GM19463 (cell line): ENCODE measurements around the gene GUCY1A2.

Experiments
- ATAC-seq: cut with Tn5 transposase; IDR thresholded peaks from one replicate; pipeline ENCODE4 v1.9.1; 2021; ENCODE audit warnings: mild to moderate bottlenecking, moderate library complexity; ENCODE audit not compliant: unreplicated experiment

The GUCY1A2 gene

DNA sequence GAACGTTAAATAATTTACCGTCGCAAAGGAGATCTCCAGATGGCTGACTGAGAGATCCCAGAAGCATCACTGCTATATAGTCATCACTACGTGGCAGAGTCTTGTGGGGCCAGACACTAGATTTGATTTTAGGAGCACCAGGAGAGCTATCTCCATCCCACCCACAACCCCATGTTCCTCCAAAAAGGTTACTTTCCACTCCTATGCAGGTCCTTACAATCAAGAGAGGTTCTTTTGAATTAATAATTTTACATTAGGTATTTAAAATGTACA lies 19.4 kb downstream of the GUCY1A2 start:
- no peak for ATAC-seq

DNA sequence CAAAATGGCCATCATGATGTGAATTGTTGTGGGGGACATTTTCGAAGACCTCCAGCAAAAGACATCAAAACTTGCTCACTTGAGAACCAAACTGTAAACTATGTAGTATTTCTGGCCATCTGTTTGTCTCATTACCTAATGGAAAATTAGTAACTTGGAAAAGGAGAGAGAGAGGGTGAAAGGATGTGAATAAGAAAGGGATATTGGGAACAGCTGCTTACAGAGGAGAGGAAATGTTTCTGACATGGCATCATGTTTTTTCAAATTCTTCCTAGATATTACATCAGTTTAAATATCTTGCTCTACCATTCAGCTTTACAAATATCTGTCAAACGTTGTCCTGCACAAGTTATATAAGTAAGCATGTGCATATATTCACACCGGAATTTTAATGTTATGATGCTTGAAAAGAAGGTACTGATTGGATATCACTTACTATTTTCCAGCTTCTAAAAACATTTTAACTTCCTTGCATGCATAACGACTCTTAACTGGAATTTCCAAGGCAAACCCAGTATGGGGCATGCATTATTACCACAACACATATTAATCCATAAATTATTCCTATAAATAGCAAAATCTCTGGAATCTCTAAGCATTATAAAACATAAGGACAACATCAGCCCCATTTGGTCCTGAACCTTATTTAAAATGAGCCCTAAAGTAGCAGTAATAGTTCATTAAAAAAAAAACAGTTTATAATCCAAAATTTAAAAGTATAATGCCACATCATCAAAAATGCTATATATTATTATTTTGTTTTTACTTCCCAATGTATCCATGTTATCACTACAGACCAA lies 20.0 kb downstream of the GUCY1A2 start:
- no peak for ATAC-seq

DNA sequence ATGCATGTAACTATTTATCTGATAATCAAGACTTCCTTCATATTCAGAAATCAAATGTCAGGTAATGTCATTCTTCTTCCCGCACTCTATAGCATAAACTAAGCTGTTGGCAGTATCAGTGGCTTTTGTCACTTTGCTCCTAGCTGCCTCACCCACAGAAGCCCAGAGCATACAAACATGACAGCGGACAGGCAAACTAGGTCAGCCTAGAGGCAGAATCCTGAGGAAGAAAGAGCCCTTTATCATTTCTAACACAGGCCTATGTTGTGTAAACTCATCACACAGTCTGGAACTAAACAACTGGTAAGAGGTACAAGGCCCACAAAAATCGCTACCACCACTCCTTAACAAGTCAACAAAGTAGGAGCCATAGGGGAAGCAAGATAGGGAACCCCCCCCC lies 21.0 kb downstream of the GUCY1A2 start:
- ATAC-seq, result no peak

DNA sequence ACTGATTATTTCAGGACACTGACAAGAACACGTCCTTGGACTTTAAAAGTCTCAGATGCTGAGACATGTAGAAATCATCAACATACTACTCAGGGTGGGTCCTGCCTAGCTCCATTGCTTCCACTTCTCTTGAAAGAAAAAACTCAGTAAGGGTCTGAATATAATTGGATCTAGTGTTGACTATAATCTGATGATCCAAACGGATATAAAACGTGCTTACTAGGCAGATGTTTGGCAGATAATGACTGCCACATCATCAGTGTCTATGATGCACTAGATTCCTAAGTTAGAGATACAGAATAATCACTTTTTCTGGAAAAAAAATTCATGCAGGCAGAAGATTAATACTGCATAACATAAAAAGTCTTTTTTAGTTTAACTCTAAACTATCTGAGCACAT lies 21.6 kb downstream of the GUCY1A2 start:
- ATAC-seq, result no peak

DNA sequence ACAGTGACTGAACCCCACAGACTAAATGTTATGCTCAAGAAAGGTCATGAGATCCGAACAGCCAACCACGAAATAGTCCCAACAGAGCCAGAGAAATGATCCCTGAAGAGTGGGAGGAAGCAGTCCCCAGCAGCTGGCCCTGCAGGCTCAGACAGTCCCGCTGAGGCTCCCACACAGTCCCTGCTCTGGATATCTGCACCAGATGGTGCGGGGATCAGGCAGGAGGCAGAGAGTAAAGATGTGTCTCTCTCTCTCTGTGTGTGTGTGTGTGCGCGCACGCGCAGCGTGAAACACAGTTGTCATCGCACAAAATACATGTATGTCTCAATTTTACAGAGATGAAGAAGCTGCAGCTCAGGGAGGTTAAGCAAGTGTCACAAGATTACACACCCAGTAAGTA lies 27.9 kb downstream of the GUCY1A2 start:
- no peak for ATAC-seq

DNA sequence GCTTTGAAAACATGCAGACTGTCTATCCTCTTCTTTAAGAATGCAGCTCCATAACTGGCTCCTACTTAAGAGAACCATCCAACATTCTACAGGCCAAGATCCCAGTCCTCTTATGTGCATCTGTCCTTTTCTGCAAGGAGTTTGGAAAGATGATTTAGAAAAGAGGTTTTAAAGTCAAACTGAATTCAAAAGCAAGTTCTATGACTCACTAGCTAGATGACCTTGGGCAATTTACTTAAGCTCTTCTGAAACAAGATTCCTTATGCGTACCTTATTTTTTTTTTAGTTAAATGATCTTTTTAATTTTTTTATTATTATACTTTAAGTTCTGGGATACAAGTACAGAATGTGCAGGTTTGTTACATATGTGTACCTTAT lies 29.2 kb downstream of the GUCY1A2 start:
- ATAC-seq, result no peak

DNA sequence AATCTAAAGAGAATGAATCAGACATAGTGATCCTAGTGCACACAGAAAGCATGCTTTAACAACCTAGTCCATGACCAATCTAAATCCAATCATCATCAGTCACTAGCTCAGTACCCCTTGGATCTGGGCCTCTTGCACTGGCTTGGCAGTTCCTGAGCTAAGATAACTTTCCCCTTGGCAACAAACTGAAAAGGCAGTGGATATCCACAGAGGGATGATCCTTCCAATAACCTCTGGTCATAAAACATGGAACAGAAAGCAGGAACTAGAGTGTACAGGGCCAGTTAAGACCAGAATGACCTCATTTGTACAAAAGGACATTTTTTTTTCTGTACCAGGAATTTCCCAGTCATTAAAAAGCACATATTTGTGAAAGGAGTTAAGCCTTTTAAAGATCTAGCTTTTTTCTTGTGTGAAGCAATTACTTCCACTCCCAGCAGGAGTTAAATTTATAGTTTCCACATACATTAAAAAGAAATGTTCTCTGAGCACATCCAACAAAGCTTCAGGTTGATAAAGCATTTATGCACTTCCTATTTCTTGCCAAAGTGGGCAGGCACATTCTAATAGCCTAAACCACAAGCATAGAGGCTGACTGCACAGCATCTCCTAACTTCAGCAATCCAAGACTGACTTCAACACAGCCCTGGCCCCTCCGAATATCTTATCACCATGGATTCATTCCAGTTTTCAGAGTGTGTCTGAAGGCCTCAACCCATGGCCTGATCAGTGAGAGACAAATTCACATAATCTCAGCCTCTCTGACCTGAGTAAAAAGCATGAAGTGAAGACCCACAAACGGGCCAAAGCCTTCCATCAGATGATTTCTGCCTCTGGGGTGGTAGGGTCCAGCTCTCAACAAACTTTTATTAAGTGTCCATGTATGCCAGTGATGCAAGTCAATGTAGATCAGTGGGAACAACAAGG lies 29.9 kb downstream of the GUCY1A2 start:
- ATAC-seq, result no peak

DNA sequence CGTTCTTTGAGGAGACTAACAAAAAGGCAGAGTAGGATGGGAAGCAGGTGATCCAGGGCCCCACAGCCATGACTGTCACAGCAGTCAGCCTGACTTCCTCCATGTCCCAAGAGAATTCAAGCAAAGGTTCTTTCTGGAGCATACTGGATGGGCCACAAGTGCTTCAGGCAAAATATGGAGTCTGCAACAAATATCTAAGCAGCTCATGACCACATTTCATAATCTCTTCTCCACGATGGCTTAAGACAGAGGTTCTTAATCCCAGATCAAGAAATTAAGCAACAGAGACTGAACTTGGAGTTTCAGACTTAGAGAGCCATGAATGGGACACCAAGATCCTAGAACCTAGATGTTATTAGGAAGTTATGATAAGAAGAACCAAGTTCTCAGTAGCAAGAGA lies 31.6 kb downstream of the GUCY1A2 start:
- ATAC-seq, result no peak

DNA sequence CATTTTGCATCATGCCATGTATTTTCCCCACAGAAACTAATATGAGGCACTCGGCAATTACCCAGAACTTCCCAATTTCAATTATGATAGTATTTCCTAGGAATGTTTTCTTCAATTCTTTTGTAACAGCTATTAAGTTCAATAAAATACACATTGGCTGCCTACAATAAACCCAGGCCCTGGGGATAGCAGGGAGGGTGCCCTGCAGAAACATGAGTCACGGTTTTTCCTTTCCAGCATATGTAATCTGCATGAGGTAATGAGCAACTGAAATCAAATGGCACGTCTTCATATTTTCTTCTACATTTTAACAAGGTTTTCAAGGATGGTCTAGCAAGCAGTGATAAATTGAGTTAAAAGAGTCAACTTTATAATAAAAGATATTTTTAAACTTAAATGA lies 32.0 kb downstream of the GUCY1A2 start:
- no peak for ATAC-seq

DNA sequence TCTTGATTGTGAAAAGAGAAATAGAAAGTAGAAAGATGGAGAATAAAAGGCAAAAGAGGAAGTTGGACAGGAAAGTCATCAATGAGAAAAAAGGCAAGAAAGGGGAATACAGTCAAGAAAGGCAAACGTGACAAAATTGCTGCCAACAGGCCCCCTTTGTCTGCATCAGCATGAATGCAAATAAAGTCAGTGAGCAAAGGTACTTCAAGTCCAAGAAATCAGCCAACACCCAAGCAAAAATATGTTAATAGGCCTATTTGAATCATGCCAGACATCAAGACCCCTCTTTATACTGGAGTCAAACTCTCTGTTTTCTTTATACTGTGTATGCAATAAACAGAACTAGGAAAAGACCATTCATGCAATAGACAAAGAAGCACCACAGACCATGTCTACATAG lies 34.3 kb downstream of the GUCY1A2 start:
- no peak for ATAC-seq

DNA sequence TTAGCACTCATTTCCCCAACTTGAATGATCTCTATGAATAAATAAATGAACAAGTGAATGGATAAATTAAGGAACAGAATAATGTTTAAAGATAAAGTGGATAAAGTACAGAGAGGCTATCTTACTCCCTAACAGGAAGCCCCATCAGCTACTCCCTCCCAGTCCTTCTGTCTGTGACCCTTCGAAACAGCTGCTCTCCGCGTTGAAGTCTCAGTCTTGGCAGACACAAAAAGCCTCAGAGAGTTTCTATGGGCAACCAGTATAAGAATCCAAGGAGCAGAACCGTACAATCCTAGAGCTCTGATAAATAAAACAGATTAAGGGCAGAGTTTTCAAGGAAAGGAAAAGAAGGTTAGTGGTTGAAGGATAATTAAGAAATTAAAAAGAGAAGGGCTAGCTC lies 35.0 kb downstream of the GUCY1A2 start:
- ATAC-seq, result no peak

DNA sequence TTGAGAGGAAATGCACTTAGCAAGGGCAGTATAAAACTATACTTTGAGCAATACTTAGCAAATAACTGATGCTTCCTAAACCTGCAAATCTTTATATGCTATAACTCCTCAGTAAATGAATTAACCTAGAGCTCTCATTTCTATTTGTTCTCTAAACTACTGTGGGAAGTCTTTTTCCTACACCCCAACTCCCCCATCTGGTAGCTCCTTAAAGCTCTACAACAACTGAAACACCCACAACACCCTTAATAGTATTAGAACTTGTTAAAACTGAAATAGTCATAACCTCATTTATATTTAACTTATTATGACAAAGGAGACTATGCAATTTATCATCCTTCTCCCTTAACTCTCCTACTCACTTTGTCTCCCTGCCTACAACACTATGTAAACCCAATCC lies 43.4 kb downstream of the GUCY1A2 start:
- ATAC-seq, result no peak

DNA sequence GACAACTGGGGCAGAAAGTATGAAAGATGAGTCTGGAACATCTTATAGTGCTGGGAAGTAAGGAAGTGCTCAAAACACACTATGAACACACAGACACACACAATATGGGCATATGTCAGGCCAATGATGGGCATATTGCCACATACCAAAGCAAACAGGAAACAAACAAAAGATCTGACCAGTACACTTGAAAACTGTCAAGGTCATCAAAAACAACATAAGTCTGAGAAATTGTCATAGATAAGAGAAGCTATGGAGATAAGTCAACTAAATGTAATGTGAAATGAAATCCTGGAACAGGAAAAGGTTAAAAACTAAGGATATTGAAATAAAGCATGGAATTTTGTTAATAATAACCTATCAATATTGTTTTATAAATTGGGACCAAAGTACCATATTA lies 46.4 kb downstream of the GUCY1A2 start:
- no peak for ATAC-seq

DNA sequence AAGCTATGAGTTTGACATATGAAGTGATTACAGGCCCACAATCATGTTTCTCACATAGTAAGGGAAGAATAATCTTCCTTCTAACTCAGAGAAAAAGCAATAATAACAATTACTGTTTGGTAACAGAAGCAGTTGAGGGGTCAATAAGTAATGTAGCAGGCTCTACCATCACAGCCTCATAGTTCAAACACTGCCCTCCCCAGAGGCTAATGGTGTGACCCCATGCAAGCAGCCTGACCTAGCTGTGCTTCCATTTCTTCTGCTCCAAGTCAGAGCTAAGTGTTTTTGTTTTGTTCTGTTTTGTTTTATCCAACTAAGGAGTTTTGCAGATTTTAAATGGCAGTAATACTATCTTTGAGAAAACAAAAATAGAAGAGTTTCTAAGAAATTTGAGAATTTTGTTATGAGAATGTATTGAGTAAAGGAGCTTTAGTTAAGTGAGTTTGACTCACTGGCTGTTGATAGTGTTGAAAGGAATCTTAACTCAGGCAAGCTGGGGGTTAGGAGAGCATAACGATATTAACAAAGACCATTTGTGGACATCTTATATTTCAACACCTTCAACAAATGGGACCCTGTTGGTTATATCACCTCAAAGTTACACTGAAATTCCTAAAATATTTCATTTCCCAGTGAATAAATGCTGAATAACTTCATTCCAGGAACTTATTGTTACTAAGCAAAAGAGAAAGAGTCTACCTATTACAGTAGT lies 48.5 kb downstream of the GUCY1A2 start:
- ATAC-seq, result no peak

DNA sequence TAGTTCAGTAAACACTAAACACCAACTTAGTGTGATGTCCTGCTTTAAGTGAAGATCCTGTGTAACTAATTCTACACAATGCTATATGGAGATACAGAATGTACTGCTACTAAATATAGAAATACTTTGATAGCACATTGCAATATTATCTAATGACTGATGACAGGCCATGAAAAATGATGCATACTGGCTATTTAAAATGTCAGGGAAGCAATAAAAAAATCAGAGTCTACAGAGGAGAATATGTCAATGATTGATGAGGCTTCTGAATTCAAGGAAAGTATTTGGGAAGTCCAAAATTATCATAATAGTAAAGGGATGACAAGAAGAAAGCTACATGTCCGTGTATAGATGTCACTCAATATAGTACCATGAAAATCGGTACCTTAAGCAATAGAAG lies 55.3 kb downstream of the GUCY1A2 start:
- ATAC-seq, result no peak

DNA sequence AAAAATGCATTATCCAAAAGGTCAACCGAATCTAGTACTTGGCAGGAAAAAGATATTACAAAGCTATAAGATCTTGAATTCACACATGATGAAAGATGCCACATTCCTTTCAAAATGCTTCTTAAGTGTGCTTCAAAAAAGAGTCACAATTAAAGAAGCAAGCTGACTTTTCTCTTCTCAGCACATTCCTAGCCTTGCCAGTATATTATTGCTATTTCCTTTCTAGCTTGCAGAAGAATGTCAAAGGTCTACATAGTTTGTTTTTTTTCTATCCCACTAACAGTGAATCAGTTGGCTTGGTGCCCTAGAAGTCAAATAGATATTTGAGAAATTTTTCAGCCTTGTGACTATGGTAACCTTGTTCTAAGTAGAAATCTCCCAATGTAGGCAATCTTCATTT lies 56.8 kb downstream of the GUCY1A2 start:
- no peak for ATAC-seq

DNA sequence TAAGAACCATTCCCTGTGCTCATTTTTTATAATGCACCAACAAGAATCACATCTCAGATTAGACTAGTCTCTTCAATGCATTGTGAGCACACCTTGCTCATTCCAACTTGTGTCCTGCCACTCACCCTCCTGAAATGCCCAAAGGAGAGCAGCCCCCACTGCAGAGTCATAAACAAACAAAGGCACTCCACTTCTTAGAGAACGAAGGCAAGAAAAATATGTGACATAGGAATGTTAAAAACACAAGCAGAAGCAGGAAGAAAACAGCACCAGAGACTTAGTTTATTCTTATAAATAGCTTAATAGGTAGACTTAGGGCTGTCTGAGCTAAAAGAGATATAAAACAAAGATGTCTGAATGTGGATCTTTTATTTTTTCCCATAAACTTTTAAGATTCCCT lies 57.2 kb downstream of the GUCY1A2 start:
- ATAC-seq, result no peak

DNA sequence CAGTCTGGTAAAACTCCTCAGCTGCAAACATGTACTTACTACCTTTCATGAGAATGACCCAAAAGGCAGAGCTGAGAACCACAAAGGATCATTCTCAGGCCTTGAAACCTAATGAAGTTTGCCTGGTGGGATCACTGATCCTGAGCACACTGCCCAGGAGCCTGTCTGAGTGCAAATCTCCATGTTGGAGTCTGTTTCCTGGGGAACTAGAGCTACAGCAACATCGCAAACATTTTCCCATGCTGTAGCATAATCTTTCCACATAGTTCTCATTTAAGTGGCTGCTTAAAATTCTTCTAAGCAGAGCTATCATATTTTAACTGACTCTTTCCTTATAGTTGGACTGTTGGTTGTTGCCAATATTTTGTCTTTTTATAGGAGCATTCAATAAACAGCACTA lies 58.5 kb downstream of the GUCY1A2 start:
- ATAC-seq, result no peak

DNA sequence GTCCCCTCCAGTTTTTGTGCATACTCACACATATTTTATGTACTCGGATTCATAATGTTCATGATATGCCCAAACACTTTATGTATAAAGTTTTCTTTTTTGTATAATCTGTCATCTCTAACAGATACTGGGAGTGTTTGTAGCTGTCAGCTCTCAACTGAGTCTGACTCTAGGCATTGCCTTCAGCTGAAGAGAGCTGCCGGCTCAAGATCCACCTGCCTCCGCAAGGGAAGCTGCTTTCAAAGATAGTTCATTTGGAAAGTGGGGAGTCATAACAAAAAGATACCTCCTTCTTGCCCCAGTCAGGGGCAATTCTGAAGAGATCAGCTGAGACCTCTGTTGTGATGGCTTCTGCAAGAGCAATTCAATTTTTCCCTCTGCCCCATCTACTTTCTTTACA lies 58.9 kb downstream of the GUCY1A2 start:
- no peak for ATAC-seq

DNA sequence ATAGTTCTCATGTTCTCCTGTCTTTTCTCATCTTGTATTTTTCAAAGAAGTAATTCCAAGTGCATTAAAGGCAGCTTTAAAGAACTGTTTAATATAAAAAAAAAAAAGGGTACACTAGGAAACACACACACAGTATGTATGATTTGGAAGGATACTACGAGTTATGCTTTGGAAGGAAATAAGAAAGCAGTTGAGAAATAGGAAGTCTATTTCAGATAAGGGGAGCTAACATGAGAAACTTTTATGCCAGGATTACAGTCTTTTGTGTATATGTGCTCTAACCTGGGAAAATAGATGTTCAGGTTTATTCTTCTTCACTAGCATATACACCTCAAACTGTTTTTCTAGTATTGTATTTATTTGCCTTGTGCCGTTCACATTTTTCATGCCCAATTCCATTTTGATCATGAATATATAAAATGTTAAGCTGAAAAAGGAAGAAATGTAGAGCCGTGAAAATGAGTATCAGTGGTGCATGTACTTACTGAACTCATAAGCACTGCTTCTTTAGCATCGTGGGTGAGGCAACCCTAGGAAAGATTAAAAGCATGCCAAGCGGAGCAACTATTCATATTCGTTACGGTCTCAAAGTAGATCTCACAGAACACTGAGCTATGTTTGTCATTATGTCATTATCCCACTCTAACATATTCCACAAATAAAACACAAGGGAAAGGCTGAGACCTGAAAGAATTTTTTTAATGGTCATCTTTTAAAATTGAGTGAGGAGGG lies 59.6 kb downstream of the GUCY1A2 start:
- no peak for ATAC-seq

DNA sequence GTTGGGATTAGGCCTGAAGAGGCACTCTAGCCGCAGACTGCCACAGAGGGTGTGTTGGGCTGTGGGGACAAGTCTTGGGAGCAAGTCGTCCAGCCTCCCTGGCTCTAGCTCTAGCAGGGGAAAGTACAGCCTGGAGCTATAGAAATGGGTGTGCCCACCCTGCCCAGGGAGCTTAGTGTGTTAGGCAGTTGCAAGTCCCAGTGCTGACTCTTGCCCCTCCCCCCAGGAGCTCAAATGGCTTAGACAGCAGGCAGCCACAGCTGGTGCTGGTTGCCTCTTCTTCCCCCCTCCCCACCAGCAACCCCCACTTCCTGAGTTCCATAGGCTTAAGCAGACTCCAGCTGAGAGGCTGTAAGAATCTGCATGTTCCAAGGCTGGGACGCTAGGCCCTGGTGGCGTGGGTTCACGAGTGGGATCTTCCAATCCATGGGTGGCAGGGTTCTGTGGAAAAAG lies 61.2 kb downstream of the GUCY1A2 start:
- no peak for ATAC-seq
